ENCODE results near the gene SCAF11. TPM values are rescaled to one million over a fixed set of nuclear protein-coding genes. Genes with fewer than 3 reads are reported as not detected.

Gene SCAF11
- polyA plus RNA-seq, 1 donor from 2014 or later, result 20.4 TPM

GRCh38 chr12:45975506-45975905 lies 14.9 kb downstream of the SCAF11 start:
- H3K27me3 ChIP-seq (ENCODE audit: insufficient read depth, low read depth, low read length), result no peaks in the 10 kb centered on the region
- no peaks in the 10 kb centered on the region for H3K36me3 ChIP-seq (ENCODE audit: insufficient read depth, low read length)
- H3K4me2 ChIP-seq (ENCODE audit: low read length), result no peak overlapping the region
- H3K9me3 ChIP-seq (ENCODE audit: low read length), result no peaks in the 10 kb centered on the region
- H3K4me3 ChIP-seq (ENCODE audit: low read length), result no peak overlapping the region
- no peak overlapping the region for H3K9ac ChIP-seq (ENCODE audit: low read length)
- TF ChIP-seq POLR2AphosphoS5 (IDR thresholded peaks at IDR 0.05), result no peak
- no peak for TF ChIP-seq REST (IDR thresholded peaks at IDR 0.05; ENCODE audit: borderline replicate concordance)
- no peak for TF ChIP-seq SMC3 (conservative IDR thresholded peaks at IDR 0.05; ENCODE audit: poor library complexity)
- no peak for TF ChIP-seq TAF1 (IDR thresholded peaks at IDR 0.05; ENCODE audit: low read depth)
- no peak for TF ChIP-seq EZH2 (IDR thresholded peaks at IDR 0.05; ENCODE audit: borderline replicate concordance, insufficient read depth, low read length, poor library complexity, severe bottlenecking)
- TF ChIP-seq RAD21 (conservative IDR thresholded peaks at IDR 0.05), result no peak
- no peak for TF ChIP-seq MXI1 (conservative IDR thresholded peaks at IDR 0.05; ENCODE audit: poor library complexity, severe bottlenecking)
- TF ChIP-seq CTCF (IDR thresholded peaks at IDR 0.05; ENCODE audit: poor library complexity, severe bottlenecking), result no peak
- no peak for TF ChIP-seq EP300 (conservative IDR thresholded peaks at IDR 0.05; ENCODE audit: poor library complexity, severe bottlenecking)
- H3K79me2 ChIP-seq (replicated peaks; ENCODE audit: insufficient read depth, low read length), result peaks cover 73% of the 10 kb centered on the region
- no peak overlapping the region for H3K27ac ChIP-seq (ENCODE audit: low read length)
- no peak overlapping the region for H2AFZ ChIP-seq (ENCODE audit: low read depth, low read length)
- no peaks in the 10 kb centered on the region for H3F3A ChIP-seq (ENCODE audit: insufficient read depth, low read length, poor library complexity, severe bottlenecking)
- H3K9me2 ChIP-seq (ENCODE audit: insufficient read depth, low read length), result no peaks in the 10 kb centered on the region
- no peaks in the 10 kb centered on the region for H4K20me1 ChIP-seq (ENCODE audit: insufficient read depth)

GRCh38 chr12:45974883-45975282 lies 15.5 kb downstream of the SCAF11 start:
- no peaks in the 10 kb centered on the region for H3K9me2 ChIP-seq (ENCODE audit: insufficient read depth, low read length)
- H3K9me3 ChIP-seq (ENCODE audit: low read length), result no peaks in the 10 kb centered on the region
- H3K27me3 ChIP-seq (ENCODE audit: insufficient read depth, low read depth, low read length), result no peaks in the 10 kb centered on the region
- TF ChIP-seq TAF1 (IDR thresholded peaks at IDR 0.05; ENCODE audit: low read depth) (no peak), POLR2AphosphoS5 (IDR thresholded peaks at IDR 0.05) (no peak), EP300 (conservative IDR thresholded peaks at IDR 0.05; ENCODE audit: poor library complexity, severe bottlenecking) (no peak), CTCF (IDR thresholded peaks at IDR 0.05; ENCODE audit: poor library complexity, severe bottlenecking) (no peak), MXI1 (conservative IDR thresholded peaks at IDR 0.05; ENCODE audit: poor library complexity, severe bottlenecking) (no peak), RAD21 (conservative IDR thresholded peaks at IDR 0.05) (no peak), REST (IDR thresholded peaks at IDR 0.05; ENCODE audit: borderline replicate concordance) (no peak), SMC3 (conservative IDR thresholded peaks at IDR 0.05; ENCODE audit: poor library complexity) (no peak), EZH2 (IDR thresholded peaks at IDR 0.05; ENCODE audit: borderline replicate concordance, insufficient read depth, low read length, poor library complexity, severe bottlenecking) (no peak)
- no peak overlapping the region for H2AFZ ChIP-seq (ENCODE audit: low read depth, low read length)
- H3K27ac ChIP-seq (ENCODE audit: low read length), result no peak overlapping the region
- H3K4me3 ChIP-seq (ENCODE audit: low read length), result no peak overlapping the region
- H3K36me3 ChIP-seq (ENCODE audit: insufficient read depth, low read length), result no peaks in the 10 kb centered on the region
- H3F3A ChIP-seq (ENCODE audit: insufficient read depth, low read length, poor library complexity, severe bottlenecking), result no peaks in the 10 kb centered on the region
- H4K20me1 ChIP-seq (ENCODE audit: insufficient read depth), result no peaks in the 10 kb centered on the region
- H3K9ac ChIP-seq (ENCODE audit: low read length), result no peak overlapping the region
- peaks cover 71% of the 10 kb centered on the region for H3K79me2 ChIP-seq (replicated peaks; ENCODE audit: insufficient read depth, low read length)
- no peak overlapping the region for H3K4me2 ChIP-seq (ENCODE audit: low read length)

All from neural cell (in vitro differentiated cells).